K562 (cell line): ENCODE results near the gene FBRS. TPM values are rescaled to one million over a fixed set of nuclear protein-coding genes. Genes with fewer than 3 reads are reported as not detected.

ENCODE experiments used
- BCL6 ChIP-seq: fragments of 250-450 bp; sonication (Bioruptor Pico); IDR thresholded peaks from 2 replicates; pipeline ENCODE4 v1.4.0; 2020
- EP300 ChIP-seq: IDR thresholded peaks from 2 replicates; pipeline ENCODE4 v1.6.1; 2012; ENCODE audit warnings: low read length, improper control_type of control experiment
- ETV5 ChIP-seq: sonication (generic); formaldehyde crosslinking; IDR thresholded peaks from 2 replicates; pipeline ENCODE4 v1.4.0; 2020; ENCODE audit warnings: low read depth, mild to moderate bottlenecking, missing genetic modification reagents
- GTF2A2 ChIP-seq: IDR thresholded peaks from 2 replicates; pipeline ENCODE4 v1.6.1; 2016; ENCODE audit warnings: mild to moderate bottlenecking, missing genetic modification characterization, missing compliant biosample characterization
- KDM2B ChIP-seq: fragments of 250-450 bp; sonication (Bioruptor Pico); IDR thresholded peaks from 2 replicates; pipeline ENCODE4 v1.8.0; 2021; ENCODE audit warnings: mild to moderate bottlenecking, moderate library complexity
- L3MBTL2 ChIP-seq: fragments of 450-650 bp; IDR thresholded peaks from 2 replicates; pipeline ENCODE4 v1.6.1; 2016; ENCODE audit warnings: mild to moderate bottlenecking, moderate library complexity
- MYNN ChIP-seq, 2 experiments: sonication (generic); formaldehyde crosslinking in 1 of 2; IDR thresholded peaks; 2 replicates each; pipeline versions ENCODE4 v1.5.0 to v1.6.1; 2016 to 2020; ENCODE audit warnings: antibody characterized with exemption in 1 of 2, missing genetic modification reagents in 1 of 2
- NR2C1 ChIP-seq, 2 experiments: fragments of 450-650 bp; IDR thresholded peaks; 2 replicates each; pipeline ENCODE4 v1.6.1; 2017; ENCODE audit warnings: mild to moderate bottlenecking in 2 of 2, antibody characterized with exemption in 1 of 2, inconsistent platforms in 1 of 2, missing compliant biosample characterization in 1 of 2, missing genetic modification characterization in 1 of 2
- NR4A1 ChIP-seq, 2 experiments: fragments of 250-450 bp in 1 of 2; fragments of 450-650 bp in 1 of 2; sonication (Bioruptor Pico) in 1 of 2; IDR thresholded peaks; 2 replicates each; pipeline versions ENCODE4 v1.4.0 to v1.6.1; 2016 to 2020; ENCODE audit warnings: mild to moderate bottlenecking in 2 of 2, missing compliant biosample characterization in 1 of 2, missing genetic modification characterization in 1 of 2, moderate library complexity in 1 of 2
- PPARD ChIP-seq: fragments of 250-450 bp; sonication (Bioruptor Pico); IDR thresholded peaks from 2 replicates; pipeline ENCODE4 v1.8.0; 2022; ENCODE audit warnings: inconsistent platforms, mild to moderate bottlenecking, moderate library complexity
- RBFOX2 ChIP-seq: fragments of 200-400 bp; formaldehyde crosslinking; IDR thresholded peaks from 2 replicates; pipeline ENCODE4 v1.6.1; 2017; ENCODE audit warnings: low read depth, mild to moderate bottlenecking, low read length, moderate library complexity
- RHOXF2B ChIP-seq: fragments of 250-450 bp; sonication (Bioruptor Pico); conservative IDR thresholded peaks from 2 replicates; pipeline ENCODE4 v1.5.1; 2021
- SIN3A ChIP-seq, 2 experiments: fragments of 150-350 bp in 1 of 2; IDR thresholded peaks; 2 replicates each; pipeline ENCODE4 v1.6.1; 2011 to 2016; ENCODE audit warnings: borderline replicate concordance in 2 of 2, low read depth in 2 of 2, low read length in 2 of 2, mild to moderate bottlenecking in 2 of 2, moderate library complexity in 2 of 2; ENCODE audit not compliant: control insufficient read depth in 1 of 2
- SP2 ChIP-seq: IDR thresholded peaks from 2 replicates; pipeline ENCODE4 v1.6.1; 2011; ENCODE audit warnings: mild to moderate bottlenecking, low read depth, low read length, moderate library complexity; ENCODE audit not compliant: poor library complexity, severe bottlenecking; ENCODE audit errors: extremely low read depth
- TAL1 ChIP-seq: fragments of 450-650 bp; IDR thresholded peaks from 2 replicates; pipeline ENCODE4 v1.6.1; 2016; ENCODE audit warnings: mild to moderate bottlenecking
- ZNF830 ChIP-seq: fragments of 250-450 bp; sonication (Bioruptor Pico); IDR thresholded peaks from 2 replicates; pipeline ENCODE4 v1.5.0; 2021; ENCODE audit warnings: mild to moderate bottlenecking
- ZSCAN32 ChIP-seq: fragments of 450-650 bp; formaldehyde crosslinking; IDR thresholded peaks from 2 replicates; pipeline ENCODE4 v1.4.0; 2020; ENCODE audit warnings: mild to moderate bottlenecking, moderate library complexity
- polyA plus RNA-seq, 8 experiments: library from polyadenylated mRNA; depleted of rRNA in 4 of 8; stranded (reverse) in 5 of 8; unstranded in 3 of 8; fragments of >200 nt; fragmentation: Nextera tagmentation in 2 of 8; fragmentation: Illumina TruSeq in 1 of 8; extraction: Ambion mirVana in 2 of 8; extraction: Trizol in 1 of 8; gene quantifications; 2 replicates each; pipeline versions ENCODE4 v1.2.1 to v1.2.3, GENCODE V29; 2011 to 2014; ENCODE audit warnings: inconsistent platforms in 1 of 8, missing spikeins in 1 of 8
- total RNA-seq, 7 experiments: library from RNA; depleted of rRNA in 6 of 7; stranded (reverse); fragments of >200 nt in 6 of 7; fragmentation: Illumina TruSeq in 2 of 7; extraction: Trizol in 2 of 7; gene quantifications; 2 replicates each; pipeline versions ENCODE4 v1.2.1 to v1.2.3, GENCODE V29; 2011 to 2021; ENCODE audit warnings: low replicate concordance in 1 of 7
- TF ChIP-seq, protein P1 (sequence below): IDR thresholded peaks from 2 replicates; pipeline ENCODE4 v1.6.1; 2014; ENCODE audit warnings: antibody characterized with exemption
- TF ChIP-seq, protein P2 (sequence below): sonication (generic); formaldehyde crosslinking; IDR thresholded peaks from 2 replicates; pipeline ENCODE4 v1.8.0; 2022; ENCODE audit warnings: mild to moderate bottlenecking, missing genetic modification reagents
- TF ChIP-seq, protein P3 (sequence below): fragments of 450-650 bp; IDR thresholded peaks from 2 replicates; pipeline ENCODE4 v1.6.1; 2016; ENCODE audit warnings: antibody characterized with exemption
- TF ChIP-seq, protein P4 (sequence below): fragments of 450-650 bp; formaldehyde crosslinking; IDR thresholded peaks from 2 replicates; pipeline ENCODE4 v1.4.0; 2022; ENCODE audit warnings: missing genetic modification characterization

The FBRS gene
- total and polyA plus RNA-seq, 9 of the 15 experiments (the other 6 are each of a cell fraction or from before 2014, with no cell fraction given) = 0.32 to 59.5 (median 13.1) TPM

DNA sequence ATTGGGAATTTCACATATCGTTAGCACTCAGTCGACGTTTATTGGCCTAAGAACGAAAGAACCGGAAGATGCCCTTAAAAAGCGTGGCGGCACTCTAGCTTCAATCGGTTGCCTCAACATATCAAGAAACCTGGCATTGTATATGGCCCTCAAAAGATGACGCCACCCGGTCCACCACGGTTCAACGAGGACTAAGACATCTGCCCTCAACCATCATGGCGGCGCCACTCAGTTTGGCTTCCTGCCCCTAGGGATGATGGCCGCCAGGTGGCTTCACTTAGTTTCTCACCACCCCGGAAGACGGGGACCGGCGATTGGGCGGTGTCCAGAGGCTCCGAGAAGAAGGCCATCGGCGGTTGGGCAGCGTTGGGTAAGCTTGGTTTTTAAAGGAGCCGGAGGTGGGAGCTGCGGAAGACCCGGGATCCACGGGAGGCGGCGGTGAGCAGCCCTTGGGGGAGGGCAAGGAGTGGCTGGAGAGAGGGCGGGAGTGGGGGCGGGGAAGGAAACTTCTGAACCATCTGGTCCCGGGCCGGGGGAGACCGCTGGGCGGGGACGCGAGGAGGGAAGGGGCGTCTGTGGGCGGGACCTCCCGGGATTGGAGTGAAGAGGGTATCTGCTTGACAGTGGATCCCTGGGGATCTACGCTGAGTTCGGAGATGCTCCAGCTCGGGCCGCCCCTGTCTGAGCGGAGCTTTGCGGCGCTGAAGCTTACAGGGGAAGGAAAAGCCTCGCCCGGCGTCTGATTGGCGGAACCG, 7.7 kb upstream of the FBRS start, which contains the start of gene PRR14 (continued):
- TF ChIP-seq, protein P1, sequence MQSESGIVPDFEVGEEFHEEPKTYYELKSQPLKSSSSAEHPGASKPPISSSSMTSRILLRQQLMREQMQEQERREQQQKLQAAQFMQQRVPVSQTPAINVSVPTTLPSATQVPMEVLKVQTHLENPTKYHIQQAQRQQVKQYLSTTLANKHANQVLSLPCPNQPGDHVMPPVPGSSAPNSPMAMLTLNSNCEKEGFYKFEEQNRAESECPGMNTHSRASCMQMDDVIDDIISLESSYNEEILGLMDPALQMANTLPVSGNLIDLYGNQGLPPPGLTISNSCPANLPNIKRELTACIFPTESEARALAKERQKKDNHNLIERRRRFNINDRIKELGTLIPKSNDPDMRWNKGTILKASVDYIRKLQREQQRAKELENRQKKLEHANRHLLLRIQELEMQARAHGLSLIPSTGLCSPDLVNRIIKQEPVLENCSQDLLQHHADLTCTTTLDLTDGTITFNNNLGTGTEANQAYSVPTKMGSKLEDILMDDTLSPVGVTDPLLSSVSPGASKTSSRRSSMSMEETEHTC = 0 out of 2 replicates have a peak, but pooled peaks have one; percentile 3
- 0 out of 4 replicates have a peak, but pooled peaks of 1 of the 2 experiments have one; percentile 47 for TF ChIP-seq SIN3A (IDR thresholded peaks at IDR 0.05; ENCODE audit: borderline replicate concordance in 2 of 2, control insufficient read depth in 1 of 2, low read depth in 2 of 2, low read length in 2 of 2)
- no peak for TF ChIP-seq TAL1
- no peak for TF ChIP-seq SP2
- peak; percentile 82 for TF ChIP-seq L3MBTL2
- no peak for TF ChIP-seq GTF2A2 (tag)
- no peak for TF ChIP-seq ZNF830
- no peak for TF ChIP-seq RHOXF2B (CRISPR knock-in tag)
- TF ChIP-seq, protein P2, sequence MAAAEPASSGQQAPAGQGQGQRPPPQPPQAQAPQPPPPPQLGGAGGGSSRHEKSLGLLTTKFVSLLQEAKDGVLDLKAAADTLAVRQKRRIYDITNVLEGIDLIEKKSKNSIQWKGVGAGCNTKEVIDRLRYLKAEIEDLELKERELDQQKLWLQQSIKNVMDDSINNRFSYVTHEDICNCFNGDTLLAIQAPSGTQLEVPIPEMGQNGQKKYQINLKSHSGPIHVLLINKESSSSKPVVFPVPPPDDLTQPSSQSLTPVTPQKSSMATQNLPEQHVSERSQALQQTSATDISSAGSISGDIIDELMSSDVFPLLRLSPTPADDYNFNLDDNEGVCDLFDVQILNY (CRISPR knock-in tag) = no peak
- TF ChIP-seq RBFOX2 = peak; percentile 70; the same call in 1 of the 2 replicates
- TF ChIP-seq MYNN (IDR thresholded peaks at IDR 0.05) = no peak
- TF ChIP-seq MYNN (CRISPR knock-in tag; IDR thresholded peaks at IDR 0.05) = no peak
- TF ChIP-seq KDM2B (CRISPR knock-in tag) = no peak
- TF ChIP-seq, protein P3, sequence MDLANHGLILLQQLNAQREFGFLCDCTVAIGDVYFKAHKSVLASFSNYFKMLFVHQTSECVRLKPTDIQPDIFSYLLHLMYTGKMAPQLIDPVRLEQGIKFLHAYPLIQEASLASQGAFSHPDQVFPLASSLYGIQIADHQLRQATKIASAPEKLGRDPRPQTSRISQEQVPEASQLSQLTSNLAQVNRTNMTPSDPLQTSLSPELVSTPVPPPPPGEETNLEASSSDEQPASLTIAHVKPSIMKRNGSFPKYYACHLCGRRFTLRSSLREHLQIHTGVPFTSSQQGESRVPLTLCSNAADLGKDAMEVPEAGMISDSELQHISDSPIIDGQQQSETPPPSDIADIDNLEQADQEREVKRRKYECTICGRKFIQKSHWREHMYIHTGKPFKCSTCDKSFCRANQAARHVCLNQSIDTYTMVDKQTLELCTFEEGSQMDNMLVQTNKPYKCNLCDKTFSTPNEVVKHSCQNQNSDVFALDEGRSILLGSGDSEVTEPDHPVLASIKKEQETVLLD = no peak
- TF ChIP-seq, protein P4, sequence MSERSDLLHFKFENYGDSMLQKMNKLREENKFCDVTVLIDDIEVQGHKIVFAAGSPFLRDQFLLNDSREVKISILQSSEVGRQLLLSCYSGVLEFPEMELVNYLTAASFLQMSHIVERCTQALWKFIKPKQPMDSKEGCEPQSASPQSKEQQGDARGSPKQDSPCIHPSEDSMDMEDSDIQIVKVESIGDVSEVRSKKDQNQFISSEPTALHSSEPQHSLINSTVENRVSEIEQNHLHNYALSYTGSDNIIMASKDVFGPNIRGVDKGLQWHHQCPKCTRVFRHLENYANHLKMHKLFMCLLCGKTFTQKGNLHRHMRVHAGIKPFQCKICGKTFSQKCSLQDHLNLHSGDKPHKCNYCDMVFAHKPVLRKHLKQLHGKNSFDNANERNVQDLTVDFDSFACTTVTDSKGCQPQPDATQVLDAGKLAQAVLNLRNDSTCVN = no peak
- no peak; the same call in 1 of the 2 replicates for TF ChIP-seq ETV5
- TF ChIP-seq BCL6 (CRISPR knock-in tag) = 0 out of 2 replicates have a peak, but pooled peaks have one; percentile 39
- peak; percentile 95 for TF ChIP-seq NR2C1 (IDR thresholded peaks at IDR 0.05)
- peak; percentile 94 for TF ChIP-seq NR2C1 (tag; IDR thresholded peaks at IDR 0.05)
- TF ChIP-seq ZSCAN32 = no peak
- TF ChIP-seq EP300 = no peak
- TF ChIP-seq PPARD (CRISPR knock-in tag) = no peak
- no peak for TF ChIP-seq NR4A1 (CRISPR knock-in tag; IDR thresholded peaks at IDR 0.05)
- peak; percentile 75; the same call in 1 of the 2 replicates for TF ChIP-seq NR4A1 (tag; IDR thresholded peaks at IDR 0.05)
